HG03575 (cell line): ENCODE measurements around the gene EXTL1.

Experiments used
- ATAC-seq: cut with Tn5 transposase; IDR thresholded peaks from one replicate; pipeline ENCODE4 v1.9.1; 2021; ENCODE audit not compliant: unreplicated experiment, insufficient number of reproducible peaks, low FRiP score; ENCODE audit errors: extremely low read depth

EXTL1 gene

GRCh38 chr1:25994402-25995150, 27.0 kb upstream of the EXTL1 start:
- no peak for ATAC-seq

- ATAC-seq, result no peak
Observed at GRCh38 chr1:25996966-25997827, 24.4 kb upstream of the EXTL1 start.

GRCh38 chr1:25997828-25998761, 23.5 kb upstream of the EXTL1 start, which contains the start of gene PAFAH2:
TSS of gene PAFAH2 (minus strand) at chr1:25998063. CDS start at chr1:25990816, 7,247 bp downstream.
- ATAC-seq, result peak; percentile 58

- ATAC-seq, result no peak
Observed at GRCh38 chr1:25999041-25999800, 22.4 kb upstream of the EXTL1 start.

GRCh38 chr1:26003262-26003661, 18.3 kb upstream of the EXTL1 start:
- ATAC-seq, result no peak

GRCh38 chr1:26003756-26004155, 17.8 kb upstream of the EXTL1 start:
- ATAC-seq, result no peak

GRCh38 chr1:26005434-26006105, 16.0 kb upstream of the EXTL1 start:
- no peak for ATAC-seq

- no peak for ATAC-seq
Observed at GRCh38 chr1:26006710-26007109, 14.9 kb upstream of the EXTL1 start.

- ATAC-seq, result no peak
Observed at GRCh38 chr1:26009796-26010447, 11.7 kb upstream of the EXTL1 start.

GRCh38 chr1:26010825-26011224, 10.8 kb upstream of the EXTL1 start:
- no peak for ATAC-seq

- ATAC-seq, result no peak
Observed at GRCh38 chr1:26012864-26013263, 8.7 kb upstream of the EXTL1 start.

- no peak for ATAC-seq
Observed at GRCh38 chr1:26014179-26014578, 7.4 kb upstream of the EXTL1 start.

- no peak for ATAC-seq
Observed at GRCh38 chr1:26015358-26015757, 6.2 kb upstream of the EXTL1 start.

- no peak for ATAC-seq
Observed at GRCh38 chr1:26016258-26016952, 5.2 kb upstream of the EXTL1 start.

GRCh38 chr1:26016953-26017545, 4.5 kb upstream of the EXTL1 start:
- no peak for ATAC-seq

- no peak for ATAC-seq
Observed at GRCh38 chr1:26017606-26018005, 4.0 kb upstream of the EXTL1 start.
